ENCODE measurements around the gene VPS37D. TPM values are rescaled to one million over a fixed set of nuclear protein-coding genes. Genes with fewer than 3 reads are reported as not detected.
"Not testable (repeated sequence)": the region's sequence is repeated elsewhere in the genome, so short reads cannot be mapped to it uniquely, and the experiment has no call there.

The VPS37D gene
- polyA plus RNA-seq (0.65 to 1.5 TPM (median 0.81 TPM) in 3 replicates), polyA minus RNA-seq (0.35 to 1.0 TPM (median 0.73 TPM) in 3 replicates)
- polyA plus RNA-seq (2011; ENCODE audit: low read depth), result not detected
- polyA plus RNA-seq (2011; cell fraction: cytosol; rRNA removed), result 0.66 and 1.9 TPM in 2 replicates
- 0.43 and 0.65 TPM in 2 replicates for polyA plus RNA-seq (2011; cell fraction: nucleus; rRNA removed)
- polyA plus RNA-seq (2012; ENCODE audit: low replicate concordance), result 0.30 and 1.2 TPM in 2 replicates
- 4.6 TPM for polyA minus RNA-seq (2011; cell fraction: cytosol; rRNA and poly(A)+ RNA removed)
- polyA minus RNA-seq (2011; cell fraction: nucleus; rRNA and poly(A)+ RNA removed), result 0.62 TPM in 1 of 2 replicates, not detected in the other

GRCh38 chr7:73667344-73668102, at the start of gene VPS37D:
Gene VPS37D (plus strand): TSS chr7:73667831. CDS start chr7:73667959, 128 bp downstream.
- Histone ChIP-seq H3K9me3 (ENCODE audit: control insufficient read depth, low read depth, low read length) (peaks cover 2% of the 10 kb centered on the region), H3K9me1 (ENCODE audit: control insufficient read depth, extremely low read depth, insufficient read depth, low read length) (no peaks in the 10 kb centered on the region), H3K9ac (ENCODE audit: control insufficient read depth, extremely low read depth, insufficient read depth, low read length) (peak within 1 kb of the TSS; percentile 65), H3K4me3 (ENCODE audit: control insufficient read depth in 2 of 3, extremely low read depth in 1 of 3, insufficient read depth in 2 of 3, low read depth in 1 of 3, low read length in 3 of 3) (peak within 1 kb of the TSS; percentile 42 to 71 (median 59)), H3K27ac (ENCODE audit: control insufficient read depth, insufficient read depth, low read length) (no peak within 1 kb of the TSS), H3K4me1 (ENCODE audit: control insufficient read depth, extremely low read depth, insufficient read depth, low read length) (peaks cover 7% of the 10 kb centered on the region), H3K4me2 (ENCODE audit: control insufficient read depth, extremely low read depth, insufficient read depth, low read depth, low read length) (peak within 1 kb of the TSS; percentile 66), H2AFZ (ENCODE audit: control insufficient read depth, low read length) (peak within 1 kb of the TSS; percentile 59), H3K27me3 (ENCODE audit: control insufficient read depth, extremely low read depth, insufficient read depth, low read length) (peaks cover 8% of the 10 kb centered on the region), H4K20me1 (ENCODE audit: control insufficient read depth, extremely low read depth, insufficient read depth, low read length) (peaks cover 3% of the 10 kb centered on the region), H3K79me2 (ENCODE audit: control insufficient read depth, insufficient read depth, low read length) (no peaks in the 10 kb centered on the region), H3K36me3 (ENCODE audit: control insufficient read depth in 2 of 2, extremely low read depth in 1 of 2, insufficient read depth in 2 of 2, low read length in 2 of 2) (no peaks in the 10 kb centered on the region)
- DNase-seq (ENCODE audit: low read depth, low spot score) (no peak), FAIRE-seq (no peak)
- no peak for TF ChIP-seq EZH2 (IDR thresholded peaks at IDR 0.05; ENCODE audit: low read length)
- TF ChIP-seq CTCF (optimal IDR thresholded peaks at IDR 0.05 in 1 of 3, IDR thresholded peaks at IDR 0.05 in 1 of 3, conservative IDR thresholded peaks at IDR 0.05 in 1 of 3; ENCODE audit: extremely low read depth in 1 of 3, insufficient read depth in 2 of 3, low read length in 3 of 3), result peak in 2 of 3 experiments; percentile 66 to 77
- dilution Hi-C loops (cut with MboI; ENCODE audit: extremely low pct_ligation_motif_present, low sequenced_read_pairs), result no loop called here

- H3K9ac ChIP-seq (ENCODE audit: control insufficient read depth, extremely low read depth, insufficient read depth, low read length), result no peak overlapping the region
- FAIRE-seq (no peak), DNase-seq (ENCODE audit: low read depth, low spot score) (no peak)
- peaks cover 11% of the 10 kb centered on the region for H3K27me3 ChIP-seq (ENCODE audit: control insufficient read depth, extremely low read depth, insufficient read depth, low read length)
- dilution Hi-C loops (cut with MboI; ENCODE audit: extremely low pct_ligation_motif_present, low sequenced_read_pairs), result no loop called here
- H4K20me1 ChIP-seq (ENCODE audit: control insufficient read depth, extremely low read depth, insufficient read depth, low read length), result no peaks in the 10 kb centered on the region
- no peaks in the 10 kb centered on the region for H3K9me3 ChIP-seq (ENCODE audit: control insufficient read depth, low read depth, low read length)
- no peaks in the 10 kb centered on the region for H3K79me2 ChIP-seq (ENCODE audit: control insufficient read depth, insufficient read depth, low read length)
- H3K36me3 ChIP-seq (ENCODE audit: control insufficient read depth in 2 of 2, extremely low read depth in 1 of 2, insufficient read depth in 2 of 2, low read length in 2 of 2), result no peaks in the 10 kb centered on the region
- H3K27ac ChIP-seq (ENCODE audit: control insufficient read depth, insufficient read depth, low read length), result no peak overlapping the region
- no peak overlapping the region for H2AFZ ChIP-seq (ENCODE audit: control insufficient read depth, low read length)
- no peak for TF ChIP-seq EZH2 (IDR thresholded peaks at IDR 0.05; ENCODE audit: low read length)
- no peak for TF ChIP-seq CTCF (optimal IDR thresholded peaks at IDR 0.05 in 1 of 3, IDR thresholded peaks at IDR 0.05 in 1 of 3, conservative IDR thresholded peaks at IDR 0.05 in 1 of 3; ENCODE audit: extremely low read depth in 1 of 3, insufficient read depth in 2 of 3, low read length in 3 of 3)
- H3K4me3 ChIP-seq (ENCODE audit: control insufficient read depth in 2 of 3, extremely low read depth in 1 of 3, insufficient read depth in 2 of 3, low read depth in 1 of 3, low read length in 3 of 3), result no peak overlapping the region
- no peaks in the 10 kb centered on the region for H3K9me1 ChIP-seq (ENCODE audit: control insufficient read depth, extremely low read depth, insufficient read depth, low read length)
- H3K4me2 ChIP-seq (ENCODE audit: control insufficient read depth, extremely low read depth, insufficient read depth, low read depth, low read length), result no peak overlapping the region
- H3K4me1 ChIP-seq (ENCODE audit: control insufficient read depth, extremely low read depth, insufficient read depth, low read length), result peaks cover 18% of the 10 kb centered on the region
Observed at GRCh38 chr7:73618538-73618937, 49.1 kb upstream of the VPS37D start.

GRCh38 chr7:73619394-73619793, 48.2 kb upstream of the VPS37D start:
- H3K9me1 ChIP-seq (ENCODE audit: control insufficient read depth, extremely low read depth, insufficient read depth, low read length); H3K9ac ChIP-seq (ENCODE audit: control insufficient read depth, extremely low read depth, insufficient read depth, low read length); H4K20me1 ChIP-seq (ENCODE audit: control insufficient read depth, extremely low read depth, insufficient read depth, low read length); H3K4me3 ChIP-seq (ENCODE audit: control insufficient read depth in 2 of 3, extremely low read depth in 1 of 3, insufficient read depth in 2 of 3, low read depth in 1 of 3, low read length in 3 of 3); H3K4me2 ChIP-seq (ENCODE audit: control insufficient read depth, extremely low read depth, insufficient read depth, low read depth, low read length); H3K27ac ChIP-seq (ENCODE audit: control insufficient read depth, insufficient read depth, low read length); H3K79me2 ChIP-seq (ENCODE audit: control insufficient read depth, insufficient read depth, low read length); DNase-seq (ENCODE audit: low read depth, low spot score); FAIRE-seq; dilution Hi-C loops (cut with MboI; ENCODE audit: extremely low pct_ligation_motif_present, low sequenced_read_pairs); H3K36me3 ChIP-seq (ENCODE audit: control insufficient read depth in 2 of 2, extremely low read depth in 1 of 2, insufficient read depth in 2 of 2, low read length in 2 of 2); H3K9me3 ChIP-seq (ENCODE audit: control insufficient read depth, low read depth, low read length); H2AFZ ChIP-seq (ENCODE audit: control insufficient read depth, low read length): not testable (repeated sequence)
- H3K27me3 ChIP-seq (ENCODE audit: control insufficient read depth, extremely low read depth, insufficient read depth, low read length), result peaks cover 20% of the 10 kb centered on the region
- peaks cover 11% of the 10 kb centered on the region for H3K4me1 ChIP-seq (ENCODE audit: control insufficient read depth, extremely low read depth, insufficient read depth, low read length)
